Cardiac muscle cell (in vitro differentiated cells and primary cell): ENCODE measurements around the gene GPC5. TPM values are rescaled to one million over a fixed set of nuclear protein-coding genes. Genes with fewer than 3 reads are reported as not detected.
"Not testable (repeated sequence)": the region's sequence is repeated elsewhere in the genome, so short reads cannot be mapped to it uniquely, and the experiment has no call there.

Experiments
- DNase-seq, 2 donors: peaks; one replicate each; pipeline versions ENCODE4 v3.0.0 to v3.0.0-alpha.2; 2010 to 2017; ENCODE audit warnings: low read depth in 1 of 2, low spot score in 1 of 2
- H3K27ac ChIP-seq: fragments of 200-600 bp; sonication (generic); 2 replicates; pipeline ENCODE4 v1.5.1; 2016
- H3K27me3 ChIP-seq: fragments of 200-600 bp; sonication (generic); 2 replicates; pipeline ENCODE4 v1.6.0; 2016; ENCODE audit warnings: control low read depth
- H3K36me3 ChIP-seq: fragments of 200-600 bp; sonication (generic); 2 replicates; pipeline ENCODE4 v1.5.1; 2016; ENCODE audit warnings: control low read depth
- H3K4me1 ChIP-seq: fragments of 200-600 bp; sonication (generic); 2 replicates; pipeline ENCODE4 v1.8.1; 2017; ENCODE audit warnings: low read depth, mild to moderate bottlenecking, mixed run types
- H3K4me3 ChIP-seq: fragments of 200-600 bp; sonication (generic); 2 replicates; pipeline ENCODE4 v1.5.1; 2016; ENCODE audit warnings: mild to moderate bottlenecking
- H3K9me3 ChIP-seq: fragments of 200-600 bp; sonication (generic); 2 replicates; pipeline ENCODE4 v1.5.1; 2017; ENCODE audit warnings: low read depth, mild to moderate bottlenecking, control low read depth
- CTCF ChIP-seq: IDR thresholded peaks from 2 replicates; pipeline ENCODE4 v1.5.1; 2012; ENCODE audit warnings: low read depth, mild to moderate bottlenecking, low read length
- polyA plus RNA-seq: library from polyadenylated mRNA; unstranded; fragments of >200 nt; fragmentation: Nextera tagmentation; extraction: Ambion mirVana; gene quantifications from 2 replicates; pipeline ENCODE4 v1.2.1, GENCODE V29; 2016
- total RNA-seq: library from RNA; depleted of rRNA; stranded (reverse); fragments of >200 nt; gene quantifications from 2 replicates; pipeline ENCODE4 v1.2.3, GENCODE V29; 2016

GPC5 gene
- total and polyA plus RNA-seq, 2 experiments from 2014 or later = 0.97 to 3.3 TPM

- Histone ChIP-seq H3K9me3 (no peaks in the 10 kb centered on the region), H3K4me3 (no peak overlapping the region), H3K4me1 (no peaks in the 10 kb centered on the region), H3K27me3 (no peaks in the 10 kb centered on the region), H3K27ac (no peak overlapping the region), H3K36me3 (no peaks in the 10 kb centered on the region)
- no peak for TF ChIP-seq CTCF
- peak in 1 of 2 donors; percentile 3 for DNase-seq
Observed at GRCh38 chr13:92513672-92514071, 1115.3 kb downstream of the GPC5 start.

DNA sequence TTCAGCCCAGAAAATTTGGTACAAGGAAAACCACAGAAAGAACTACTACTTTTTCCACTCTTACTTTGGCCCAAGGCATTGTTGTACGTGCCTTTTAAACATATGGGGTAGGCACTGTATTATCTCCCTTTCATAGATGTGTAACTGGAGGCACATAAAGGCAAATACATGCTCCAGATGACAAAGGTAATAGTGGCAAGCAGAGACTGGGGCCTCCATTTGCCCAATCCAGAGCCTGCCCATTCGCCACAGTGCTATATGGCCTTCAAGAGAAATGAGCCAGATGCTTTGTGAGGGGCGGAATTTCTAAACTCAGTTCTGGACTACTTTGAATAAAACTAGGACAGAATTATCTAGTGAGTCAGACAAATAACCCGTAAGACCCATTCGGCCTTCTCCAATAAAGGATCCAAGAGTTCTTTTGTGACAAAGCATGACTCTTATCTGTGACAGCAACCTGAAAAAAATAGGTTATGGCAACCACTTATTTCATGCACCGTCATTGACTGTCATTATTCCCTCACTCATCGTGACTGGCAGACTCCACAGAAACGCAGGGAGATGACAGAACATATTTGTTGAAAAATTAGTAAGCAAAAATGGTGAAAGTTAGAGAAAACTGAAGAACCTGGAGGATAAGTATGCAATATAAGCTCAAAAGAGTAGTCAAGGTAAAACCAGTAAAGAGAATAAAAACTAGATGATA, 1116.2 kb downstream of the GPC5 start:
- no peak for TF ChIP-seq CTCF
- Histone ChIP-seq H3K36me3 (no peaks in the 10 kb centered on the region), H3K9me3 (no peaks in the 10 kb centered on the region), H3K27ac (no peak overlapping the region), H3K4me3 (no peak overlapping the region), H3K4me1 (no peaks in the 10 kb centered on the region), H3K27me3 (no peaks in the 10 kb centered on the region)
- no peak for DNase-seq

- not testable (repeated sequence) for H3K27me3 ChIP-seq, H3K9me3 ChIP-seq, H3K4me3 ChIP-seq, H3K4me1 ChIP-seq, H3K36me3 ChIP-seq, H3K27ac ChIP-seq, DNase-seq
Observed at GRCh38 chr13:92516878-92517277, 1118.5 kb downstream of the GPC5 start.

GRCh38 chr13:92518622-92519021, 1120.2 kb downstream of the GPC5 start:
- H3K9me3 ChIP-seq, H3K4me1 ChIP-seq, H3K27ac ChIP-seq, H3K36me3 ChIP-seq, H3K27me3 ChIP-seq, DNase-seq, H3K4me3 ChIP-seq: not testable (repeated sequence)

DNA sequence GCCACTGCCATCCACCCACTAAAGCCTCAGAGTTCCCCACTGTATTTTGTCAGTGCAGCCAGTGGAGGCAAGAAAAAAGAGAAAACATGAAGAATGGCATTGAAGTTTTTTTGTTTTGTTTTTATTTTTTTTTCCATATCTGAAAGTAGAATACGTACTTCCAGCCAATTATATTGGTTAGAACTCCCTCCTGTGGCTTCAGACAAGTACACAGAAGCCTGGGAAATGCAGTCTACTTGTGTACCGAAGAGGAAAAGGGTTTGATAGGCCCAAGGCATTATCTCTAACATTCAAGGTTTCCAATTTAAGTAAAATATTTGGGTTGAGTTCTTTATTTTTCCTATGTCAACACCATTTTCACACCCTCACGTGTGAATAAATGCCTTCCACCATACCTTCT, 1131.9 kb downstream of the GPC5 start:
- peak; percentile 42 for TF ChIP-seq CTCF
- Histone ChIP-seq H3K4me1 (no peaks in the 10 kb centered on the region), H3K4me3 (no peak overlapping the region), H3K27ac (no peak overlapping the region), H3K9me3 (no peaks in the 10 kb centered on the region), H3K36me3 (no peaks in the 10 kb centered on the region), H3K27me3 (no peaks in the 10 kb centered on the region)
- peak in 1 of 2 donors; percentile 57 for DNase-seq

- no peaks in the 10 kb centered on the region for H3K27me3 ChIP-seq
- H3K36me3 ChIP-seq = no peaks in the 10 kb centered on the region
- DNase-seq = no peak
- H3K9me3 ChIP-seq = no peaks in the 10 kb centered on the region
- no peaks in the 10 kb centered on the region for H3K4me1 ChIP-seq
- no peak overlapping the region for H3K4me3 ChIP-seq
- TF ChIP-seq CTCF = no peak
- no peak overlapping the region for H3K27ac ChIP-seq
Observed at GRCh38 chr13:92535222-92536006, 1137.0 kb downstream of the GPC5 start.
